HG03196 (cell line): ENCODE measurements around the gene HTRA3.

Experiments
- ATAC-seq: cut with Tn5 transposase; IDR thresholded peaks from one replicate; pipeline ENCODE4 v1.9.1; 2021; ENCODE audit not compliant: unreplicated experiment

Gene HTRA3

GRCh38 chr4:8278421-8279287 is 9.1 kb downstream of the HTRA3 start:
- no peak for ATAC-seq

GRCh38 chr4:8279321-8280157 is 10.0 kb downstream of the HTRA3 start:
- ATAC-seq, result no peak

GRCh38 chr4:8280158-8280875 is 10.8 kb downstream of the HTRA3 start:
- no peak for ATAC-seq

- ATAC-seq, result no peak
Observed at GRCh38 chr4:8280876-8281440, 11.4 kb downstream of the HTRA3 start.

- ATAC-seq, result no peak
Observed at GRCh38 chr4:8281519-8282133, 12.1 kb downstream of the HTRA3 start.

GRCh38 chr4:8282134-8282641 is 12.6 kb downstream of the HTRA3 start:
- ATAC-seq, result no peak

GRCh38 chr4:8282742-8283141 is 13.2 kb downstream of the HTRA3 start:
- ATAC-seq, result no peak

GRCh38 chr4:8283161-8283560 is 13.6 kb downstream of the HTRA3 start:
- no peak for ATAC-seq

GRCh38 chr4:8283631-8284121 is 14.1 kb downstream of the HTRA3 start:
- ATAC-seq, result no peak

GRCh38 chr4:8284391-8284790 is 14.8 kb downstream of the HTRA3 start:
- no peak for ATAC-seq

GRCh38 chr4:8285143-8285975 is 15.8 kb downstream of the HTRA3 start:
- ATAC-seq, result no peak

GRCh38 chr4:8285976-8286718 is 16.6 kb downstream of the HTRA3 start:
- ATAC-seq, result no peak

GRCh38 chr4:8286719-8287342 is 17.3 kb downstream of the HTRA3 start:
- ATAC-seq, result no peak

- no peak for ATAC-seq
Observed at GRCh38 chr4:8287343-8288280, 18.1 kb downstream of the HTRA3 start.

- no peak for ATAC-seq
Observed at GRCh38 chr4:8289151-8289750, 19.7 kb downstream of the HTRA3 start.

- ATAC-seq, result no peak
Observed at GRCh38 chr4:8289956-8290700, 20.6 kb downstream of the HTRA3 start.
